ENCODE measurements around the gene DHDDS. TPM values are rescaled to one million over a fixed set of nuclear protein-coding genes. Genes with fewer than 3 reads are reported as not detected.

Gene DHDDS
- total and polyA plus RNA-seq, 2 of the 13 experiments (the other 11 are each of a cell fraction or from before 2014, with no cell fraction given): 18.9 to 28.3 TPM

DNA sequence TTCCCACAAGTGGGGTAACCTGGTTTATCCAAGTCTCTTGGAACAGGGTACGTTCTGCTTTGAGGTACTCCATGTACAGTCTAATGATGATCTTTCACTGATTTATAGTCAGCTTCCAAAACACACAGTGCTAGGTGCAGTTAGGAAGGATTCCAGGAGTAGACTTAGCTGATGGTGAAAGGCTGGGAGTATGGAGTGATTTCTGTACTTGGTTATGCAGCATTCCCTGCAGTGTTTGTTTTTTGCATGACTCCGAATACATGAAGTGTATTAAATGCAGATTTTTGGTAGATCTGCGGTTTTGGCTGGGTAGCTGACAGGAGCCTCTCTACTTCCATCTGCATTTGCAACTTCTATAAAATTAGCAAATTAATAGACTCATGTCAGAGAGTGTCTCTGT, 43.9 kb downstream of the DHDDS start:
- 98% methylated on average over 3 of the region's 3 CpGs for WGBS (ENCODE audit: low lambda C conversion rate)
- H3K79me2 ChIP-seq (ENCODE audit: insufficient read depth, low read length): peaks cover 18% of the 10 kb centered on the region
- in situ Hi-C loops (cut with HindIII; ENCODE audit: extremely low pct_ligation_motif_present, low pct_unique_long_range_greater_than_20kb): no loop called here
- H3K36me3 ChIP-seq (replicated peaks in 1 of 2; ENCODE audit: control insufficient read depth in 1 of 2, insufficient read depth in 2 of 2, low read length in 2 of 2): peaks cover 1 to 37% of the 10 kb centered on the region in 2 experiments
- no peaks in the 10 kb centered on the region for H3K9me3 ChIP-seq (ENCODE audit: low read length)
- H2AFZ ChIP-seq (ENCODE audit: low read length): no peak overlapping the region
- H3K27ac ChIP-seq (ENCODE audit: extremely low read length, insufficient read depth, low read length): no peak overlapping the region
- H3K4me2 ChIP-seq (ENCODE audit: low read depth, low read length): no peak overlapping the region
- H4K20me1 ChIP-seq (ENCODE audit: insufficient read depth, low read length): peaks cover 12% of the 10 kb centered on the region
- H3K9ac ChIP-seq (ENCODE audit: insufficient read depth, low read depth, low read length): no peak overlapping the region
- no peaks in the 10 kb centered on the region; a peak in 1 of 5 replicates for H3K27me3 ChIP-seq (ENCODE audit: control insufficient read depth in 1 of 2, insufficient read depth in 2 of 2, low read length in 2 of 2)
- no peak for FAIRE-seq
- no TSS peak for BruUV-seq (replicated peaks)
- no peak for ATAC-seq
- CTCF ChIA-PET (ENCODE audit: low intra/inter-chr PET ratio, low total read pairs): no interaction called here
- no peak overlapping the region for H3K4me3 ChIP-seq (replicated peaks in 1 of 3; ENCODE audit: insufficient read depth in 1 of 3, low read depth in 2 of 3, low read length in 3 of 3)
- peaks cover 39% of the 10 kb centered on the region for H3K4me1 ChIP-seq (ENCODE audit: insufficient read depth, low read length)
- POLR2A ChIA-PET: no interaction called here
- no peak for DNase-seq (ENCODE audit: low spot score)
- intact Hi-C loops (cut with micrococcal nuclease; ENCODE audit: unreplicated experiment): no loop called here
- peak; percentile 15; the same call in 1 of the 2 replicates for TF ChIP-seq RBFOX2 (IDR thresholded peaks at IDR 0.05; ENCODE audit: low read depth, low read length)
- TF ChIP-seq MYC (CRISPR knock-in tag; IDR thresholded peaks at IDR 0.05; ENCODE audit: borderline replicate concordance): no peak
- TF ChIP-seq, protein P1, sequence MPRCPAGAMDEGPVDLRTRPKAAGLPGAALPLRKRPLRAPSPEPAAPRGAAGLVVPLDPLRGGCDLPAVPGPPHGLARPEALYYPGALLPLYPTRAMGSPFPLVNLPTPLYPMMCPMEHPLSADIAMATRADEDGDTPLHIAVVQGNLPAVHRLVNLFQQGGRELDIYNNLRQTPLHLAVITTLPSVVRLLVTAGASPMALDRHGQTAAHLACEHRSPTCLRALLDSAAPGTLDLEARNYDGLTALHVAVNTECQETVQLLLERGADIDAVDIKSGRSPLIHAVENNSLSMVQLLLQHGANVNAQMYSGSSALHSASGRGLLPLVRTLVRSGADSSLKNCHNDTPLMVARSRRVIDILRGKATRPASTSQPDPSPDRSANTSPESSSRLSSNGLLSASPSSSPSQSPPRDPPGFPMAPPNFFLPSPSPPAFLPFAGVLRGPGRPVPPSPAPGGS (CRISPR knock-in tag; IDR thresholded peaks at IDR 0.05): no peak

DNA sequence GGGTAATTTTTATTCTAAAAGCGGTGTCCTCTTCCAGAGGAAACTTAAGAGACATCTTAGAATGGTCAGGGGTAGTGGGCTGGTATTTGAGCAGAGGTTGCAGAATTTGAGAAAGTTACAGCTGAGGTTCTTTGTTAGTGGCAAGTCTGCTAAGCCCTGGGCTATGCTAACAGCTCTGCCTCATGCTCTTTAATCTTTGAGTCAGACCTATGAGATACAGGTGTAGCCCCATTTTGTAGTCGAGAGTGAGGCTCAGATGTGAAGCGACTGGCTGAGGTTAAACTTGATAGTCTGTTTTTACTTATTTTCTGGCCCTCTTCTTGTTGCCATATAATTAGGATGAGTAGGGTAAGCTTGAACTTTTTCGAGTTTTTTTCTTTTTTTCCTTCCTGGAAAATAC, 44.8 kb downstream of the DHDDS start:
- H3K4me2 ChIP-seq (ENCODE audit: low read depth, low read length): no peak overlapping the region
- FAIRE-seq (no peak), DNase-seq (ENCODE audit: low spot score) (no peak), ATAC-seq (no peak)
- H3K9me3 ChIP-seq (ENCODE audit: low read length): no peaks in the 10 kb centered on the region
- WGBS (ENCODE audit: low lambda C conversion rate): 92% methylated on average over 4 of the region's 4 CpGs
- peaks cover 1 to 37% of the 10 kb centered on the region in 2 experiments for H3K36me3 ChIP-seq (replicated peaks in 1 of 2; ENCODE audit: control insufficient read depth in 1 of 2, insufficient read depth in 2 of 2, low read length in 2 of 2)
- H3K4me1 ChIP-seq (ENCODE audit: insufficient read depth, low read length): peaks cover 36% of the 10 kb centered on the region
- H4K20me1 ChIP-seq (ENCODE audit: insufficient read depth, low read length): peaks cover 12% of the 10 kb centered on the region
- H3K9ac ChIP-seq (ENCODE audit: insufficient read depth, low read depth, low read length): no peak overlapping the region
- no TSS peak for BruUV-seq (replicated peaks)
- H3K4me3 ChIP-seq (replicated peaks in 1 of 3; ENCODE audit: insufficient read depth in 1 of 3, low read depth in 2 of 3, low read length in 3 of 3): no peak overlapping the region
- H3K27ac ChIP-seq (ENCODE audit: extremely low read length, insufficient read depth, low read length): no peak overlapping the region
- H2AFZ ChIP-seq (ENCODE audit: low read length): no peak overlapping the region
- TF ChIP-seq ZBTB7A (CRISPR knock-in tag; IDR thresholded peaks at IDR 0.05) (no peak), POLR2A (IDR thresholded peaks at IDR 0.05; ENCODE audit: insufficient read depth in 1 of 2, low read depth in 2 of 2, low read length in 2 of 2) (peak in 1 of 2 experiments; percentile 19; a peak in 1 of 4 replicates)
- H3K27me3 ChIP-seq (ENCODE audit: control insufficient read depth in 1 of 2, insufficient read depth in 2 of 2, low read length in 2 of 2): no peaks in the 10 kb centered on the region; a peak in 1 of 5 replicates
- intact Hi-C loops (cut with micrococcal nuclease; ENCODE audit: unreplicated experiment) (no loop called here), in situ Hi-C loops (cut with HindIII; ENCODE audit: extremely low pct_ligation_motif_present, low pct_unique_long_range_greater_than_20kb) (no loop called here)
- H3K79me2 ChIP-seq (ENCODE audit: insufficient read depth, low read length): peaks cover 18% of the 10 kb centered on the region
- POLR2A ChIA-PET: no interaction called here
- CTCF ChIA-PET (ENCODE audit: low intra/inter-chr PET ratio, low total read pairs): no interaction called here
